ENCODE data around the gene DNHD1.

- no peak for TF ChIP-seq ZBTB7A (IDR thresholded peaks at IDR 0.05; ENCODE audit: low read depth)
- no peak for TF ChIP-seq TAF1 (IDR thresholded peaks at IDR 0.05; ENCODE audit: low read depth)
Measured at GRCh38 chr11:6559369-6559768, 62.3 kb downstream of the DNHD1 start.

Measured in Ishikawa (cell line).